Measurements from ENCODE around the gene PRSS57.

DNA sequence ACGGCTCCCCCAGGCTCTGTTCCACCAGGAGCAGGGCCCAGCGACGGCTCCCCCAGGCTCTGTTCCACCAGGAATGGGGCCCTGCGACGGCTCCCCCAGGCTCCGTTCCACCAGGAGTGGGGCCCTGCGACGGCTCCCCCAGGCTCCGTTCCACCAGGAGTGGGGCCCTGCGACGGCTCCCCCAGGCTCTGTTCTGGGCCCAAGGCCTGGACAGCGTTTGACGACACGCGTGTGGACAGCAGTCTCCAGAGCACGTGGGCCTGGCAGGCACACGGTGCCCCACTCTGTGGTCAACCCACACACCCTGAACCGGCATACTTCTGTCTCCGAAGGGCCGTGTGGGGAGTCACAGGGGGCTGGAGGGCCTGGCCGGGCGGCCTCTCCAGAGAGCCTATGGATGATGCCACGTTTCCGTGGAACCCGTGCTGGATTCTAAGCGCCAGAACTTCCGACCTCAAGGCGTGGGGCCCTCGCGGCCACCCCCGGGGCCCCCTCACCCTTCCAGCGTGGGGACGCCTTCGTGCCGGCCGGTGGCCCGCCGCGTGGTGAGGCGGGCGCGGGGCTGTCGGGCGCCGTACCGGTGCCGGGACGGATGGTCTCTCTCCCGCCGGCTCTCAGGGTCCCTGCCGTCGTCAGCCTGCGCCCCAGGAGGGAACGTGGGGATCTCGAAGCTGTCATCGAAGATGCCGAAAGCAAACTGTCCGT lies 44.0 kb downstream of the PRSS57 start:
- TF ChIP-seq, protein P1, sequence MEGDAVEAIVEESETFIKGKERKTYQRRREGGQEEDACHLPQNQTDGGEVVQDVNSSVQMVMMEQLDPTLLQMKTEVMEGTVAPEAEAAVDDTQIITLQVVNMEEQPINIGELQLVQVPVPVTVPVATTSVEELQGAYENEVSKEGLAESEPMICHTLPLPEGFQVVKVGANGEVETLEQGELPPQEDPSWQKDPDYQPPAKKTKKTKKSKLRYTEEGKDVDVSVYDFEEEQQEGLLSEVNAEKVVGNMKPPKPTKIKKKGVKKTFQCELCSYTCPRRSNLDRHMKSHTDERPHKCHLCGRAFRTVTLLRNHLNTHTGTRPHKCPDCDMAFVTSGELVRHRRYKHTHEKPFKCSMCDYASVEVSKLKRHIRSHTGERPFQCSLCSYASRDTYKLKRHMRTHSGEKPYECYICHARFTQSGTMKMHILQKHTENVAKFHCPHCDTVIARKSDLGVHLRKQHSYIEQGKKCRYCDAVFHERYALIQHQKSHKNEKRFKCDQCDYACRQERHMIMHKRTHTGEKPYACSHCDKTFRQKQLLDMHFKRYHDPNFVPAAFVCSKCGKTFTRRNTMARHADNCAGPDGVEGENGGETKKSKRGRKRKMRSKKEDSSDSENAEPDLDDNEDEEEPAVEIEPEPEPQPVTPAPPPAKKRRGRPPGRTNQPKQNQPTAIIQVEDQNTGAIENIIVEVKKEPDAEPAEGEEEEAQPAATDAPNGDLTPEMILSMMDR (conservative IDR thresholded peaks at IDR 0.05 in 1 of 2, IDR thresholded peaks at IDR 0.05 in 1 of 2; ENCODE audit: low read depth in 1 of 2, low read length in 2 of 2): no peak
- TF ChIP-seq EZH2 (IDR thresholded peaks at IDR 0.05; ENCODE audit: low read length, missing control alignments): no peak
